HG02943 (cell line): ENCODE data around the gene IMPDH2.

Source experiments
- ATAC-seq: cut with Tn5 transposase; IDR thresholded peaks from one replicate; pipeline ENCODE4 v1.9.1; 2021; ENCODE audit warnings: mild to moderate bottlenecking, low read depth, moderate library complexity; ENCODE audit not compliant: unreplicated experiment

Gene IMPDH2

DNA sequence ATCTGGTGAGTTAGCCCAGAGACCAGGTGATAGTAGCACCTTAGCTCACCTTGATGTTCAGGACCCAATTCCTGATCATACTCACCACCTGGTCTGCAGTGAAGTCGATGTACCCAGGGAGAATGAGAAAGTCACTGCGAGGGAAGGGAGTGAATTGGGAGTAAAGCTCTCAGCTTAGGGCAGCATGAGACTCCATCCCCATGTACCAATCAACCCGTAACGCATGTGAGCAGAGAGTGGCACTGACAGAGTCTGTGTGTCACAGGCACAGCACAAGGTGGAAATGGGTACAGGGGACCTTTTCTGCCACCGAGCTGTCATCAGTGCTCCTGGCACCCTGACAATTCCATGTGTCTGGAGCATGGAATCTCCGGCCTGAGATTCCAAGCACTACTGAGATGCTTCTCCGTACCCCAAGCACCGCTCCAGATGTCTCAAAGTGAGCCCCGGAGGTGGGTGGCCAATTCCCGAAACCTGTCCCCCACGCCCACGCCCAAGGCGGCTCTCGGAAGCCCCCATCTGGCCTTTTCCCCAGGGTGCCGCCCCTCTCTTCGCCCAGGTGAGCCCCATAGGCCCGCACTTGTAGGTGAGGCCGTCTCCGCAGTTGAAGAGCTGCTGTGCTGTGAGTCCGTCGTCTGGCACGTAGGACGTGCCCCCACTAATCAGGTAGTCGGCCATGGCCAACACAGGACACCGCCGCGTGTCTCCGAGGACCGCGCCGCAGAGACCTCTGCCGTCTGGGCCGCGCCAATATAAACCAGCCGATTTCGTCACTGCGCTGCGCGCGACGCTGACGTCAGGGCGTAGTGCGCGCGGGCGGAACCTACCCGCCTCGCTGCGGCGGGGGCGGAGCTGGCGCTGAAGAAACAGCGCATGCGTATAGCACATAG is at the start of gene IMPDH2:
Gene IMPDH2 (minus strand): TSS at position 726 of the 890 bp plus-strand sequence. CDS start 48 bp downstream, at position 678.
- peak; percentile 83 for ATAC-seq

DNA sequence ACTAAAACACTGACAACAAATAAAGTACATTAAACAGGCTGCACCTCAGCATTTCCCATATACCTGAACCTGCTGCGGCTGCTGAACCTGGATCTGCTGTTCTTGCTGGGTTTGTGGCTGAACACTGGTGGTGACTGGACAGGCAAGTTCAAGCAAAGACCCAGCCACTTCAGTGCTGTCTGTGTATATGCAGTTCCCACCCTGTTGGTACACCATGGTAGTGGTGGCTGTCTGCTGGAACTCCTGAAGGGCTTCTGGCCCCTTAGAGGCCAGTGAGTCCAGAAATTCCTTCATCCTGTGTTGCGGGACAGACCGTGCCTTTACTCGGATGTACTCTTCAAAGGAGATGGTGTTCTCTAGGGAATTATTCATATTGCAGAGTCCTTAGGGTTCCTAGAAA is 47.4 kb upstream of the IMPDH2 start:
- ATAC-seq: no peak

DNA sequence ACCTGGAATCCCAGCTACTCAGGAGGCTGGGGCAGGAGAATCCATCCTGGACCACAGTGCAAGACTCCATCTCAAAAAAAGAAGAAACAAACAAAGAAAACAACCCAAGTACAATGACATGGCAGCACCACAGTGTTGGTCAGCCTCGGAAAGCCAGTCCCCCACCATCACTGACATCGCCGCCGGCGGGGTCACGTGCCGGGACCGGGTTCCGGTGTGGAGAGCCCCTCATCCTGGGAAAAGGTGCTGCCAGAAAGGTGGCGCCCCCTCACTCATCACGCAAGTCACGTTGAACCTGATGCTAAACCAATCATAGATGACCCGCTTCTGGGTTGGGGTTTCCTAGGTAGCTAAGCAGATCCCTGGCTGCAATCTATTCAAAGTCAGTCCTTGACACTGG is 46.9 kb upstream of the IMPDH2 start:
- ATAC-seq: no peak

DNA sequence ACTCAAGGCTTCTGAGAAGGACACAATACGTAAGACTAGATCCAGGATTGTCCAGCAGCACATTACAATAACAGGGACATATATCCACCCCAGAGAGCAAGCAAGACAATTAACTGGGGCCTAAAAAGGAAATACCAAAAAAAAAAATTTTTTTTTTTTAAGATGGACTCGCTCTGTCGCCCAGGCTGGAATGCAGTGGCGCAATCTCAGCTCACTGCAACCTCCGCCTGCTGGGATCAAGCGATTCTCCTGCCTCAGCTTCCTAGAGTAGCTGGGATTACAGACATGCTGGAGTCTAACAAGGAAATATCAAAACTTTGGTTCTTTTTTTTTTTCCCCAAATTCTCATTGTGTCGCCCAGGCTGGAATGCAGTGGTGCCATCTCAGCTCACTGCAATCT is 28.8 kb upstream of the IMPDH2 start:
- ATAC-seq: no peak

DNA sequence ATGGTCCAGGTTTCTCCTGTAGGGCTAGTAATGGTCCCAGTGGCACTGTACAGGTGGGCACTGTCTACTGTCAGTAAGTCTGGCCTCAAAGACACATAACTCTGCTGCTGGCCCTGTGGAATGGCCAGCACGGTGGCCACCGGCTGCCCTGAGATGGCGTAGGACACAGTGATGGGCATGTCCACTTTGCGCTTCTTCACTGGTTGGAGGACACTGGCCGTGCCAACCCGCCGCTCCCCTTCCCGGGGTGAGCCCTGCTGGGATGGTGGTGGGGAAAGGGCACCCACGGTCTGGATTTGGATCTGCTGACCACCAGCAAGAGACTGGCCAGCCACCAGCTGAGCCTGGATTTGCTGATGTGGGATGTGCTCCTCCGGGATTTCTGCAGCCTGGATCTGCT is 28.1 kb upstream of the IMPDH2 start:
- ATAC-seq: no peak

DNA sequence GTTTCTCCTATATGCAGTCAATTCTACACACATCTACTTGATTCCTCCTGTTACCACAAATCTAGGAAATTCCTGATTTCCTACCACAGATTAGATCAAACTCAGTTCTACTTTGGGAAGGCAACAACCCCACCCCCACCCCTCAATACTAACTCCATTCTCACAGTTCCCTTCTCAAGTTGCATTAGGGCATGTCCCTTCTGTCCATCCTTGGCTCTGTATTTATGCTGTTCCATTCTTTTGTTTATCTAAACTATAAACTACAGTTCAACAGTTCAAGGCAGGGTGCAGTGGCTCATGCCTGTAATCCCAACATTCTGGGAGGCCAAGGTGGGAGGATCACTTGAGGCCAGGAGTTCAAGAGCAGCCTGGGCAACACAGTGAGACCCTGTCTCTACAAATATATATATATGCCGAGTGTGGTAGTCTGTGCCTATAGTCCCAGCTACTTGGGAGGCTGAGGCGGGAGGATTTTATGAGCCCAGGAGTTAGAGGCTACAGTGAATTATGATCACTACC is 25.2 kb upstream of the IMPDH2 start:
- no peak for ATAC-seq

DNA sequence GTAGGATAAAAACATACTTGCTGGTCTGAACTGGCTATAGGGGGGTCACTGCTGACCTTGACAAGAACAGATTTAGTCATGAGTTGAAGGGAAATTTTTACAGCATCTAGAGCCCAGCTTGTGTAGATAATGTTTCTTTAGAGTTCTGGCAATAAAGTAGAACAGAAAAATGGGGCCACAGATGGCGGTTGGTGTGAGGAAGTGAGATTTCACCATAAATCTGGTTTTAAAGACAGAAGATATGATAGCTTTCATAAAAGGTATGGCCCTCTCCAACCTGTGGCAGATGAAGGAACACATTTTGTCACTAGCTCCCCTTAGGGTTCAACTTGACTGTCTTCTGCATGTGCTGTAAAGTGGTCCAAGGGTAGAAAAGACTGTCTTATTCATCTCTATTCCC is 24.3 kb upstream of the IMPDH2 start:
- ATAC-seq: no peak

DNA sequence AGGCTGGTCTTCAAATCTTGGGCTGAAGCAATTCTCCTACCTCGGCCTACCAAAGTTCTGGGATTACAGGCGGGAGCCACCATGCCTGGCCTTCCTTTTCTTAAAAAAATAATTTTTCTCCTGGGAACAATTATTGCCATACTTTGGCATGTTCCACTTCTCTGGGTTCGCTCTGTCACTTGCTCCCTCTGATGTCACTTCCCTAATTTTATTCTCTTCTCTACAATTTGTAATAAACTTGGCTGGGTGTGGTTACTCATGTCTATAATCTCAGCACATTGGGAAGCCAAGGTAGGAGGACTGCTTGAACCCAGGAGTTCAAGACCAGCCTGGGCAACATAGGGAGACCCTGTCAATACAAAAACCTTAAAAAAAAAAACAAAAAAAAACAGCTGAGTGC is 6.1 kb upstream of the IMPDH2 start:
- ATAC-seq: no peak

DNA sequence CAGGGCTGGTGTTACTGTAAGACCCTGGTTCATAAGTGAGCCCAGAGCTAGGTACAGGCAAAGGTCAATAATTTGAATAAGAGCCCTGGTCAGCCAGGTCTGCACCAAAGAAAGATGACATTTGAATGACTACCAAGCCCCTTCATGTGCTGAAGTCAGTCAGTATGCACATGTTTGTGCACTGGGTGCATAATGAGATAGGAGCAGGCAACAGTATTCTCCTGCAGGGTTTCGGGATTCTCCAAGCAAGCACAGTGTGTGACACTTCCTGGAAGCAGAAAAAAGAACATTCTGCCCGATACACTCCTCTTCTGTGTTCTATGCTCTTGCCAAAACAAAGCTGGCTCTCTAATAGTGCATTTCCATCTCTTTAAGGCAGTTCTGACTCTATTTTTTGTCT is 5.5 kb upstream of the IMPDH2 start:
- ATAC-seq: no peak

DNA sequence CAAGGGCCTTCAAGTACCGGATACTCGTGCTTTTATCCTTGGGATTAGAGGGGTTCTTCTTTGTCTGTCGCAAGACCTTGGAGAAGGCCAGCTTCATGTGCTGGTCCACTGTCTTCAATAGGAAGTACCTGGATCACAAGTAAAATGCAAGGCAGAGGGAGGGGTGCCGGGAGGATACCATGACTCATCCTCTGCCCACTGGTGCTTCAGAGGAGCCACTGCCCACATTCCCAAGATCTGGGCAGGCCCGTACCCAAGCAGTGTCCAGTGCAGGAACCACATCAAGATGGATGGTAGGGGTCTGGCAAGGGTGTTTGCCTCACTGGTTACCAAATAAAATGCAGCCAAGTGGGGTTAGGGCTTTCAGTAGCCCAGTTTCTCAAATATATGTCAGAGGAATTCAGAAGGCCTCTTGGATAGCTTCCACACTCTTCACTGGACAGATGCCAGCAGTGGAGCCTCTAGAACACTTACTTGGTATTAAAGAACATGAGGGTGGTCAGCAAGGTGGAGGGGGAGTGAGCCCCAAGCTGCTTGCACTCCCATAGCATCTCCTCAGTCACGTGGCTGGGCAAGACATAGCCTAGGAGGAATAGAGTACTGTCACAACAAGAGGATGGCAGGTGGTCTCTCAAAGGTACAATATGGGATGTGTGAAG is 3.6 kb upstream of the IMPDH2 start:
- ATAC-seq: no peak

DNA sequence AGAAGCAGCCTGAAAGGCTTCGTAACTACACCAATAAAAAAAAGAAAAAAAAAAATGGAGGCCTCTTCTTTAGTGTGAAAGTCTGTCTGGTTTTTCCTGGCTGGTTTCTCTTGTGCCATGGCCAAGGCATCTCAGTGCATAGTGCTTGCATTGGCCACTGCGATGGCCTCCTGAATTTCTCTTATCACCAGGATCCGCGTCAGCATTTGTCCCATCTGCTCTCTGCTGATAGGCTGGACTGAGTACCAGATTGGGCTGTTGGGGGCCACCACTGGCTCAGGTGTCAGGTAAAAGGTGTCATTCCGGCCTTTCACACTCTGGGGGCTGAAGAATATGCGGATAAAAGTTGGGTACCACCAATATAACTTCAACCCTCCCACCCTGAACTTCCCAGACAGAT is 1.1 kb upstream of the IMPDH2 start:
- no peak for ATAC-seq

DNA sequence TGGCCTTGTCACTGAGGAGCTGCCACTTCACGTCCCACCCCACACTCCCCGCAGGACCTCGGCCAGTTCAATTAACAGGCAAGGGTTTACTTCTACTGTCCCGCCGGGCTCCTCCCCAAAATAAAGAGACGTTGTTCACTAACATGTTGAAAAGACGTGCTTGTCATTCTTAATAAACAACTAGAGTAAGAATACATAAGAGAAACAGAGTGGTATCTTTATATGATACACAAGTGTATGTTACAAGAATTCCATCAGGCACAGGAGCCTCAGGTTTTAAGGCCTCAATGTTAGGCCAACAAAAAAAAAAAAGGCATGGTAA is 326 bp upstream of the IMPDH2 start:
- no peak for ATAC-seq

DNA sequence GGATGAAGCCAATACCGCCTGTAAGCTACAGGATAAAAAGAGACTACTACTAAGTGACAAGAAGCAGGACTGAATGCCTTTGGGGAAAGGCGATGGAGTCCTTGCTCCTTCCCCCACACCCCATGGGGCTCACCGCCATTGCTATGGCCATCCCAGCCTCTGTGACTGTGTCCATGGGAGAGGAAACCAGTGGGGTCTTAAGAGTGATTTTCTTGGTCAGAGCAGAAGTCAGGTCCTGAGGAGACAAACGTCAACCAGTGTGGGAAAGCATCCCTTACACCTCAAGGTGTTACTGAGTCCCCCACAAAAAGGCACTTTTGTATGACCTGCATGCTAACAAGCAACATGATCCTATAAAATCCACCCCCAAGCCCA is 913 bp downstream of the IMPDH2 start:
- no peak for ATAC-seq

DNA sequence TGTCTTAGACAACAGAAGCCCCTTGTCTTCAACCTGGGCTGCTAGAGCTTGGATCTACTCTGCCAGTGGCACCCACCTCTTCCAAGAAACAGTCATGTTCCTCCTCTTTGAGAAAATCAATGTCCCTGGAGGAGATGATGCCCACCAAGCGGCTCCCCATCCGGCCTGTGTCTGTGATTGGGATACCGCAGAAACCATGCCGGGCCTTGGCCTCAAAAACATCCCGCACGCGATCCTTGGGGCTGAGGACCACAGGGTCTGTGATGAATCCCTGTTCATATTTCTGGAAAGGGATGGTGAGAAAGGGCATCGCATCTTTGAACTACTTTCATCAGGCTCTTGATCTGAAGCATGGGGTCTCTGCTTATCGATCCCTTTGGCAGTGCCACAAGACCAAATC is 1.6 kb downstream of the IMPDH2 start:
- no peak for ATAC-seq

DNA sequence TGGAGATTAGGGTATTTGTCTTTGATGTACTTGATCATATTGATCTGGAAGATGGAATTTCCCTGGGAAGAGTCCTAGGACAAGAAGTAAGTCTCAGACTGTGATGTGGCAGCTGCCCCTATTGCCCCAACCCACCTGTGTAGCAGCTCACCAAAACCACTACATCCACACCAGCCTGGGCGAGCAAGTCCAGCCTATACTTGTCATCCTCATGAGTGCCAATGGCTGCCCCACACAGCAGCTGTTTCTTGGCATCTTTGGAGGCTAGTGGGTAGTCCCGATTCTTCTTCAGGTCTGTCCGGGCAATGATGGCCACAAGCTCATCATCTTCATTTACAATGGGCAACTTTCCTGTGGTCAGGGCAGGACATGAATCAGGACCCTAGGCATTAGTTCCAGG is 2.7 kb downstream of the IMPDH2 start:
- no peak for ATAC-seq

DNA sequence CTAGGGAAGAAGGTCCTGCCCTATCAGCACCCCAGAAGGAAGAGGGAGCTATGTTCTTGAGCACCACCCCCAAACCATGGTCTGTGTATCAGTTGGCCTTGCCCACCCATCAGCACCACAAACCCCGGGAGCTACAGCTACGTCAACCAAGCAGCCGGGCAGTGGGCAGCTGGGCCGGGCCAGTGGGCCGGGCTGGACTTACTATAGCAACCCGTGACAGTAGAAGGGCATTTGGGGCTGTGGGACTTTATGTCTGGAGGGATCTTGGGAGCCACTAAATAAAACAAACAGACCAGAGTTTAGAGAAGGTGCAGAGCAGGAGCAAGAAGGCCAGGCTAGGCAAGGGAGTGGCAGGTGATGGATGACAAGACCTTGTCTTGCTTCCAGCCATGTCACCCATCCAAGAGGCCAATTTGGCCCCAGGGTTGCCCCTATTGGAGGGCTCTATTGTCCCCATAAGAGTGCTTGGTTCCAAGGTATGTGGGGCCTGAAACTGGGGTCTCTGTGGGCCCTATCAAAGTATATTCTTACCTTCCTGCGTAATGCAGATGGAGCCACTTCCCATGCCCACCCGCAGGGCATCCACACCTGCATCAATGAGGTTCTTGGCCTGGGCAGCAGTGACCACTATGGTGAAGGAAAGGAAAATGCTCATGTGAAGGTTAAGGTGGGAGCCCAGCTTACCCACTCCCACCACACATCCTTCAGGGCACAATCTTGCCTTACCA is 3.2 kb downstream of the IMPDH2 start:
- no peak for ATAC-seq

DNA sequence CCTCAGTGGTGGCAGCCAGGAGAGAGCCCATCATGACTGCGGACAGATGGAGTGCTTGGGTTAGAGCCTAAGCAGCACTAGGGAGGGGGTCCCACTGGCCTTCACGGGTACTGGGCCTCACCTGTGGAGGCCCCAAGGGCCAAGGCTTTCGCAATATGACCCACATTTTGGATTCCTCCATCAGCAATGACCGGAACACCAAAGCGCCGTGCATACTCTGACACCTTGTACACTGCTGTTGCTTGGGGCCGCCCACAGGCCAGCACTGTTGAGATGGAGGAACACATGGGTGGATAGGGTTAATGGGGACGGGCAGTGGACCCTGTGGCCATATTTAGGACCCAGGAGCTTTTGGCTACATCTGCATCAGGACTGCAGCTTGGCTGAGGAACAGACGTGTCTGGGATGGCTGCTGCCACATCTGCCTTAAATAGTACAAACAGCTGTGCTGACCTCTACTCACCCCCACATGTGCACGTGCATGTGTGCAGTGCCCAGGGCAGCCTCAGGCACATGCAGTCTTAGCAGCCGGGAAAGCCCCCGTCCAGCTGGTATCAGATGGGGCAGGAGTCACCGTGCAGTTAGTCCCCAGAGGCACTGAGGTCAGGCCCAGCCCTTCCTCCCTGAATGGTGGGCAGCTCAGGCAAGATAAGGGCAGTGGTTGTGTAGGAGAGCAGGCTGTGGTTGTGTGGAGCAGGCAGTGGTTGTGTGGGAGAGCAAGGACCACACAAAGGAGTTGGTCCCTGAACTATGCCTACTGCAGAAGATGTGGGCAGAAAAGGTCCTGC is 4.0 kb downstream of the IMPDH2 start:
- no peak for ATAC-seq

DNA sequence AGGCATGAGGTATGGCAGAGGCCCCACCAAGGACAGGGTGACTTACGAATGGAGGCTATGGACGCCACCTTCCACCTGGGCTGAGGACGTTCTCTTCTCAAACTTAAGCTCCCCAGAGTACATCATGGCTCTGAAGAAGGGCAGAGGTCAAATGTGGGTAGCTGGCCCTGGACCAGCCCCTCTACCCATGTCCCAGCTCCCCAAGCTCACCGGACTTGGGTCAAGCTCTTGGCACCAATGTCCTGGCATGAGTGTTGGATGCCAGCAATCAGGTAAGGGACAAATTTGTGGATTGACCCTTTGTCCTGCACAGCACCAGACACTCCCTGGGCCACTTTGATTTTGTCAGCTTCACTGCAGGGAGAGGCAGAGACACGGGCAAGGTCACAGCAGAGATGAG is 4.7 kb downstream of the IMPDH2 start:
- ATAC-seq: no peak

DNA sequence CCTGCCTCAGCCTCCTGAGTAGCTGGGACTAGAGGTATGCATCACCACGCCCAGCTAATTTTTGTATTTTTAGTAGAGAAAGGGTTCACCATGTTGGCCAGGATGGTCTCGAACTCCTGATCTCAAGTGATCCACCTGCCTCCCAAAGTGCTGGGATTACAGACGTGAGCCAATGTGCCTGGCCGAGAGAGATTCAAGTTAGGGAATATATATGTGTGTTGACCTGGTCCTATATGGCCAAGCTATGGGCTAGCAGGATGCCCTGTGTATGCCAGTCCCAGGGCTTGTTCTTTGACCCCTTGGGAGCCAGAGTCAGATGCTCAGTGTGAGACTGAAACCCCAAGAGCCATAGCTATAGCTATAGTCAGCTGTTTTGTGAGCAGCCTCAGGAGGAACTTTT is 5.4 kb downstream of the IMPDH2 start:
- ATAC-seq: no peak

DNA sequence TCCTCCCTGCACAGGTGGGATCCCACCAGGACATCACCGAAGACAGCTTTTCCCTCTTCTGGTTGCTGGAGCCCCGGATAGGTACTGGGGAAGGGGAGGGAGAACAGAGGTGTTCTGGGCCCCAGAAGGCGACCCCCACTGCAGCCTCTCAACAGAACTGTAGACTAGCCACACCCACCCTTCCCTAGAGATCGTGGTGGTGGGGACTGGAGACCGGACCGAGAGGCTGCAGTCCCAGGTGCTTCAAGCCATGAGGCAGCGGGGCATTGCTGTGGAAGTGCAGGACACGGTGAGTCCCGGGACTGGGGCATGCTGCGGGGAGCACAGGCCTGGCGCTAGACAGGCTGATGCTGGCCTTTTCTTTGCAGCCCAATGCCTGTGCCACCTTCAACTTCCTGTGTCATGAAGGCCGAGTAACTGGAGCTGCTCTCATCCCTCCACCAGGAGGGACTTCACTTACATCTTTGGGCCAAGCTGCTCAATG is 6.5 kb downstream of the IMPDH2 start:
- ATAC-seq: no peak
